Measurements from ENCODE around the gene CACNA2D3. TPM values are rescaled to one million over a fixed set of nuclear protein-coding genes. Genes with fewer than 3 reads are reported as not detected.

Gene CACNA2D3
- total and polyA plus RNA-seq, 3 experiments from 2014 or later, result not detected

DNA sequence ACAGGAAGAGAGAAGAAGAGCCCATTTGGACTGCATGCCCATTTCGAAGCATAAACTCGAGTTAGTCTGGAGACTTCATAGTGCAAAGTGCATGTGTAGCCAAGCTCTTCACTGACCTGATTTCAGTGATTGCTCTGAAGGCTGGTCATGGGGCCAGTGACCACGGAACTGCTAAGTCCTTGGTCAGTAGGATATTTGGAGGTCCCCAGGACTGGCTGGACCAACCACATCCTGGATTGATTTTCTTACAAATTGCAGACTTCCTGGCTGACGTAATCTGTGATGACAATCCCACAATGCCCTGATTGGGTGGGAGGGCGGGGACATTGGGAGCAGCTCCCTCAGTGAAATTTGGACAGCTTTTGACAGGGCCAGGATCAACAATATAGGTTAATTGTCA, 233.4 kb downstream of the CACNA2D3 start:
- H3K4me3 Mint-ChIP-seq, result no peak overlapping the region
- H3K27me3 ChIP-seq (ENCODE audit: insufficient read depth, low read length, poor library complexity, severe bottlenecking), result no peaks in the 10 kb centered on the region
- no peaks in the 10 kb centered on the region for H3K4me1 Mint-ChIP-seq
- H3K4me1 ChIP-seq (ENCODE audit: insufficient read depth, low read length), result no peaks in the 10 kb centered on the region
- POLR2A ChIA-PET, result no interaction called here
- H3K36me3 ChIP-seq (ENCODE audit: insufficient read depth, low read length), result no peaks in the 10 kb centered on the region
- H3K27me3 Mint-ChIP-seq, result peaks cover 4% of the 10 kb centered on the region in 2 donors
- no peak overlapping the region for H3K4me3 ChIP-seq (ENCODE audit: low read length)
- no peak overlapping the region for H3K27ac ChIP-seq (ENCODE audit: low read depth, low read length)
- H3K36me3 Mint-ChIP-seq, result no peaks in the 10 kb centered on the region
- peaks cover 0 to 14% (median 0%) of the 10 kb centered on the region in 5 donors for H3K9me3 Mint-ChIP-seq
- no peak overlapping the region for H3K27ac Mint-ChIP-seq
- CTCF ChIA-PET, result no interaction called here
- DNase-seq, result no peak
- H3K9me3 ChIP-seq (ENCODE audit: low read length), result no peaks in the 10 kb centered on the region

DNA sequence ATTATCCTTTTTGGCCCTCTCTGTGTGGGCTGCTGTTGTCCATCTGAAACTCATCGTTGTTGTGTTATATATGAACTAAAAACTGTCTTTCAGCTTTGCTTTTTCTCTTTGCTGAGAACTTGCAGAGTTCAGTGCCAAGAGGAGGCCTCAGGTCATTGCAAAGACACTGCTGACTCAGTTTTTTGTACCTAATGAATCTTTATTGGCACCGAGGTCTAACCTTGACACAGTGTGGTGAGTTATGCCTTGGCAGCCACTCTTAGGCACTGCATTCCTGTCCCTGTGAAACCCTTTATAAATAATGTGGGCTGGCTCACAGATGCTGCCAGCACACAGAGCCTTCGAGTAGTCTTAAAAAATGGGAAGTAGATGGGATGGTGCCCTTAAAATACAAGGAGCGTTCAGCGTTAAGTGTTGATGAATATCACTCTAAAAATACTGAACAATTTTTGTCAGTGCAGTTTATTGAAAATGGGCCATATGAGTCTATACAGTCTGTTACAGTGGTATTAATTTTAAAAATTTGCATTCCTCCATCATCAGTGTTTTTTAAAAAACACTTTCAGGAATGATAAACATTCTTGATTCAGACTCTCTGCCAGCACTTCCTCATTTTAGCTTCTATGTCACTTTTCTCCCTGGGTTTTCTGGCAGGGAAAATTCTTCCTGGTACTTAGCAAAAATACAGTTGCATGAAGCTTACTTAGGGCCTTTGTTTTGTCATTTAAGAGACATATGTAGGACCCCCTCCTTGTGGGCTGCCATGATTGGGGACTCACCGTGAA, 234.1 kb downstream of the CACNA2D3 start:
- Mint-ChIP-seq H3K27me3 (peaks cover 4% of the 10 kb centered on the region in 2 donors), H3K27ac (no peak overlapping the region), H3K4me3 (no peak overlapping the region), H3K36me3 (no peaks in the 10 kb centered on the region), H3K4me1 (no peaks in the 10 kb centered on the region), H3K9me3 (peaks cover 0 to 11% (median 0%) of the 10 kb centered on the region in 5 donors)
- no peak for DNase-seq
- Histone ChIP-seq H3K4me1 (ENCODE audit: insufficient read depth, low read length) (no peaks in the 10 kb centered on the region), H3K27ac (ENCODE audit: low read depth, low read length) (no peak overlapping the region), H3K9me3 (ENCODE audit: low read length) (no peaks in the 10 kb centered on the region), H3K36me3 (ENCODE audit: insufficient read depth, low read length) (no peaks in the 10 kb centered on the region), H3K4me3 (ENCODE audit: low read length) (no peak overlapping the region), H3K27me3 (ENCODE audit: insufficient read depth, low read length, poor library complexity, severe bottlenecking) (no peaks in the 10 kb centered on the region)
- CTCF ChIA-PET, result no interaction called here
- POLR2A ChIA-PET, result no interaction called here

DNA sequence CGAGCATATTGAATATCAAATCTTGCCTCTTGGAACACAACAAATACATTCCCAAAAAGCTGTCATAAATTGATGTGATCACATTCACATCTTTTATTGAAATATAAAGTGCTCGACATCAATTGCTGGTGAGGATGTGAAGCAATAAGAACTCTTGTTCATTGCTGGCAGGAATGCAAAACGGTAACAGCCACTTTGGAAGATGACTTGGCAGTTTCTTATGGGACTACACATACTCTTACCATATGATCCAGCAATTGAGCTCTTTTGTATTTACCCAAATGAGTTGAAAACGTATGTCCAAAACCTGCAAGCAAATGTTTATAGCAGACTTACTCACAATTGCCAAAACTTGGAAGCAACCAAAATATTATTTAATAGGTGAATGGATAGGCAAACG, 234.9 kb downstream of the CACNA2D3 start:
- Mint-ChIP-seq H3K27me3 (peaks cover 4% of the 10 kb centered on the region in 2 donors), H3K36me3 (no peaks in the 10 kb centered on the region)
- POLR2A ChIA-PET, result no interaction called here

DNA sequence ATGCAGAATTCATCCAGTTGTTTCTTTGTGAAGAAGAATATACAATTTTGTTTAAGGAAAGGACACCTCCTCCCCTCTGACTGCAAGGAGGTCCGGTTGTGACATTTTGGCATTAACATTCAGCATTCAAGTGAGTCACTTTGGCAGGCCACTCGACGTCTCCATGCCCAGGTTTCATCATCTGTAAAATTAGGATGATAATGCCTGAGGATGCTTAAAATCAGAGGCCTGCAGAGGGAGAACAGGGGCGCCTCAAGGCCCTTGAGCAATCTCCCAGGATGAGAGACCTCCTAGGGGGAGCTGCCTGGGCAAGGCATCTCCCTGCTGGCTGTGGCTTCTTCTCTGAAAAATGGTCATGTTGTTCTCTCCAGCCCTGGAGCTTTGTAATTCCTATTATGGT, 236.0 kb downstream of the CACNA2D3 start:
- no peak overlapping the region for H3K4me3 Mint-ChIP-seq
- no peaks in the 10 kb centered on the region for H3K36me3 Mint-ChIP-seq
- ChIA-PET POLR2A (no interaction called here), CTCF (no interaction called here)
- no peaks in the 10 kb centered on the region for H3K4me1 ChIP-seq (ENCODE audit: insufficient read depth, low read length)
- peaks cover 0 to 4% of the 10 kb centered on the region in 2 donors for H3K27me3 Mint-ChIP-seq
- no peak overlapping the region for H3K4me3 ChIP-seq (ENCODE audit: low read length)
- H3K36me3 ChIP-seq (ENCODE audit: insufficient read depth, low read length), result no peaks in the 10 kb centered on the region
- no peaks in the 10 kb centered on the region for H3K27me3 ChIP-seq (ENCODE audit: insufficient read depth, low read length, poor library complexity, severe bottlenecking)
- no peaks in the 10 kb centered on the region for H3K9me3 ChIP-seq (ENCODE audit: low read length)
- H3K4me1 Mint-ChIP-seq, result no peaks in the 10 kb centered on the region
- H3K27ac ChIP-seq (ENCODE audit: low read depth, low read length), result no peak overlapping the region
- no peak for DNase-seq
- H3K9me3 Mint-ChIP-seq, result peaks cover 0 to 11% (median 0%) of the 10 kb centered on the region in 5 donors
- H3K27ac Mint-ChIP-seq, result no peak overlapping the region

More for the DNA sequence above, 234.9 kb downstream of the CACNA2D3 start:
- no peak overlapping the region for H3K27ac ChIP-seq (ENCODE audit: low read depth, low read length)
- H3K27me3 ChIP-seq (ENCODE audit: insufficient read depth, low read length, poor library complexity, severe bottlenecking), result no peaks in the 10 kb centered on the region
- CTCF ChIA-PET, result no interaction called here
- Mint-ChIP-seq H3K4me1 (no peaks in the 10 kb centered on the region), H3K9me3 (peaks cover 0 to 11% (median 0%) of the 10 kb centered on the region in 5 donors), H3K4me3 (no peak overlapping the region), H3K27ac (no peak overlapping the region)
- DNase-seq, result no peak
- H3K4me3 ChIP-seq (ENCODE audit: low read length), result no peak overlapping the region
- H3K9me3 ChIP-seq (ENCODE audit: low read length), result no peaks in the 10 kb centered on the region
- no peaks in the 10 kb centered on the region for H3K4me1 ChIP-seq (ENCODE audit: insufficient read depth, low read length)
- H3K36me3 ChIP-seq (ENCODE audit: insufficient read depth, low read length), result no peaks in the 10 kb centered on the region

GRCh38 chr3:54358969-54359694, 236.8 kb downstream of the CACNA2D3 start:
- no peak for DNase-seq
- Mint-ChIP-seq H3K27me3 (peaks cover 0 to 4% of the 10 kb centered on the region in 2 donors), H3K9me3 (peaks cover 0 to 11% (median 0%) of the 10 kb centered on the region in 5 donors), H3K36me3 (no peaks in the 10 kb centered on the region), H3K4me1 (no peaks in the 10 kb centered on the region), H3K4me3 (no peak overlapping the region), H3K27ac (no peak overlapping the region)
- Histone ChIP-seq H3K9me3 (ENCODE audit: low read length) (no peaks in the 10 kb centered on the region), H3K4me3 (ENCODE audit: low read length) (no peak overlapping the region), H3K4me1 (ENCODE audit: insufficient read depth, low read length) (no peaks in the 10 kb centered on the region), H3K36me3 (ENCODE audit: insufficient read depth, low read length) (no peaks in the 10 kb centered on the region), H3K27me3 (ENCODE audit: insufficient read depth, low read length, poor library complexity, severe bottlenecking) (no peaks in the 10 kb centered on the region), H3K27ac (ENCODE audit: low read depth, low read length) (no peak overlapping the region)
- ChIA-PET CTCF (no interaction called here), POLR2A (no interaction called here)

GRCh38 chr3:54360320-54360719, 238.0 kb downstream of the CACNA2D3 start:
- Histone ChIP-seq H3K27me3 (ENCODE audit: insufficient read depth, low read length, poor library complexity, severe bottlenecking) (no peaks in the 10 kb centered on the region), H3K4me3 (ENCODE audit: low read length) (no peak overlapping the region), H3K9me3 (ENCODE audit: low read length) (no peaks in the 10 kb centered on the region), H3K27ac (ENCODE audit: low read depth, low read length) (no peak overlapping the region), H3K4me1 (ENCODE audit: insufficient read depth, low read length) (no peaks in the 10 kb centered on the region), H3K36me3 (ENCODE audit: insufficient read depth, low read length) (no peaks in the 10 kb centered on the region)
- H3K4me1 Mint-ChIP-seq, result no peaks in the 10 kb centered on the region
- peaks cover 0 to 3% of the 10 kb centered on the region in 2 donors for H3K27me3 Mint-ChIP-seq
- H3K36me3 Mint-ChIP-seq, result no peaks in the 10 kb centered on the region
- ChIA-PET POLR2A (no interaction called here), CTCF (no interaction called here)
- H3K4me3 Mint-ChIP-seq, result no peak overlapping the region
- H3K27ac Mint-ChIP-seq, result no peak overlapping the region
- peaks cover 0 to 7% (median 0%) of the 10 kb centered on the region in 5 donors for H3K9me3 Mint-ChIP-seq
- DNase-seq, result no peak

GRCh38 chr3:54361746-54362283, 239.5 kb downstream of the CACNA2D3 start:
- Mint-ChIP-seq H3K36me3 (no peaks in the 10 kb centered on the region), H3K4me3 (no peak overlapping the region), H3K27ac (no peak overlapping the region), H3K9me3 (peaks cover 0 to 5% (median 0%) of the 10 kb centered on the region in 5 donors), H3K27me3 (peaks cover 0 to 1% of the 10 kb centered on the region in 2 donors), H3K4me1 (no peaks in the 10 kb centered on the region)
- Histone ChIP-seq H3K4me1 (ENCODE audit: insufficient read depth, low read length) (no peaks in the 10 kb centered on the region), H3K4me3 (ENCODE audit: low read length) (no peak overlapping the region), H3K9me3 (ENCODE audit: low read length) (no peaks in the 10 kb centered on the region), H3K36me3 (ENCODE audit: insufficient read depth, low read length) (no peaks in the 10 kb centered on the region), H3K27ac (ENCODE audit: low read depth, low read length) (no peak overlapping the region), H3K27me3 (ENCODE audit: insufficient read depth, low read length, poor library complexity, severe bottlenecking) (no peaks in the 10 kb centered on the region)
- CTCF ChIA-PET, result no interaction called here
- POLR2A ChIA-PET, result no interaction called here
- no peak for DNase-seq

DNA sequence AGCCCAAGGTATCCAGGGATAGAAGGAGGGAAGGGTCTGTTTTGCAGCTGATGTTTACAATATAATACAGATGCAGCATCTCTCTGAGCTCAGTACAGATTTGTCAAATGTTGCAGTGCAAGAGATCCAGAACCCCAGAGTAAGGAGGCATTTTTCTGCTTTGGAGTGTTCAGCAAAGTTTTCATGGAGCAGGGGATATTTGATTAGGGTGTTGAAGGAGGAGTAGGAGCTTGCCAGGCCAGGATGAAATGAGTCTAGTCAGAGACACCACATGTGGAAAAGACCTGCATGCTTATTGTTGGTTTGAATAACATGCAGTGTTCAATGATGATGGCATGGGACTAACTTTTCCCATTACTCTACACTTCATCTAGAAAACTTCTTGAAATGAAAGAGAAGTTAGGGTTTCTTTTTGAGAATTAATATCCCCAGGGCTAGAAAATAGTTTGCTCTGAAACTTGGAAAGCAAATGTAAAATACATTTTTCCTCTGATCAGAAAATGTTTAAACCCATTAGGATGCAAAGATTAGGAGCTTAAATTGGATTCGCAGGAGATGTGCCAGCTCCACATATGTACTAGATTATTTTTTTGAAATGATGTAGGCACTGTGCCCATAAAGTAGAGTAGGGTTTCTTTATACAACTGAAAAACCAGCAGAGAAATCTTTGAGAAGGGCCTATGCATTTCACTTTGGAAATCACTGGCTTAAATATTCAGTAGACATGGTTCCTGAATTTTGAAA, 243.8 kb downstream of the CACNA2D3 start:
- CTCF ChIA-PET, result no interaction called here

More for the DNA sequence above, 243.8 kb downstream of the CACNA2D3 start:
- Mint-ChIP-seq H3K36me3 (no peaks in the 10 kb centered on the region), H3K4me1 (no peaks in the 10 kb centered on the region), H3K27me3 (peaks cover 0 to 2% of the 10 kb centered on the region in 2 donors), H3K27ac (no peak overlapping the region), H3K9me3 (peaks cover 0 to 1% (median 0%) of the 10 kb centered on the region in 5 donors), H3K4me3 (no peak overlapping the region)
- H3K27me3 ChIP-seq (ENCODE audit: insufficient read depth, low read length, poor library complexity, severe bottlenecking), result no peaks in the 10 kb centered on the region
- H3K4me1 ChIP-seq (ENCODE audit: insufficient read depth, low read length), result no peaks in the 10 kb centered on the region
- no peak overlapping the region for H3K27ac ChIP-seq (ENCODE audit: low read depth, low read length)
- POLR2A ChIA-PET, result no interaction called here
- no peak overlapping the region for H3K4me3 ChIP-seq (ENCODE audit: low read length)
- no peaks in the 10 kb centered on the region for H3K36me3 ChIP-seq (ENCODE audit: insufficient read depth, low read length)
- no peak for DNase-seq
- no peaks in the 10 kb centered on the region for H3K9me3 ChIP-seq (ENCODE audit: low read length)

Data from CD8-positive, alpha-beta memory T cell (primary cell).